ENCODE measurements around the gene OR51E1.

OR51E1 gene

DNA sequence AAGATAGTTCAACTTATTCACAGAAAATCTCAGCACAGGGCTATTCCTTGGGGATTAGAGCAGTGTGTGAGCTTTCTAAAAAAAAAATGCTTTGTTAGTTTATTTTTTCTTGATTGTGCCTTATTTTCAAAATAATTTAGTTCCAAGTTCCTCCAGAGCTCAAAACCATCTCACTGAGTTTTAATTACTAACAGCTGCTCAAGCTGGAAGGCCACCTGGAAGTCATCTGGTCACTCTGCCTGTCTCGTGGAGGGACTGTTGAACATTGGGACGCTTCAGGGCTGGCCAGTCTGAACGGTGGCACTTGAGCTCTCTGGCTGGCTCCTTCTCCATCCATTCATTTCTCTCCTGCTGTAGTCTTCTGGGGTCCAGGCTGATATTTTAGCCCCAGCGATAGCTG, 4.0 kb downstream of the OR51E1 start:
- no peak overlapping the region for H3K4me3 ChIP-seq (ENCODE audit: low read depth, low read length)
- TF ChIP-seq, protein P1, sequence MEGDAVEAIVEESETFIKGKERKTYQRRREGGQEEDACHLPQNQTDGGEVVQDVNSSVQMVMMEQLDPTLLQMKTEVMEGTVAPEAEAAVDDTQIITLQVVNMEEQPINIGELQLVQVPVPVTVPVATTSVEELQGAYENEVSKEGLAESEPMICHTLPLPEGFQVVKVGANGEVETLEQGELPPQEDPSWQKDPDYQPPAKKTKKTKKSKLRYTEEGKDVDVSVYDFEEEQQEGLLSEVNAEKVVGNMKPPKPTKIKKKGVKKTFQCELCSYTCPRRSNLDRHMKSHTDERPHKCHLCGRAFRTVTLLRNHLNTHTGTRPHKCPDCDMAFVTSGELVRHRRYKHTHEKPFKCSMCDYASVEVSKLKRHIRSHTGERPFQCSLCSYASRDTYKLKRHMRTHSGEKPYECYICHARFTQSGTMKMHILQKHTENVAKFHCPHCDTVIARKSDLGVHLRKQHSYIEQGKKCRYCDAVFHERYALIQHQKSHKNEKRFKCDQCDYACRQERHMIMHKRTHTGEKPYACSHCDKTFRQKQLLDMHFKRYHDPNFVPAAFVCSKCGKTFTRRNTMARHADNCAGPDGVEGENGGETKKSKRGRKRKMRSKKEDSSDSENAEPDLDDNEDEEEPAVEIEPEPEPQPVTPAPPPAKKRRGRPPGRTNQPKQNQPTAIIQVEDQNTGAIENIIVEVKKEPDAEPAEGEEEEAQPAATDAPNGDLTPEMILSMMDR (IDR thresholded peaks at IDR 0.05; ENCODE audit: low read depth, low read length, missing control alignments): no peak
- DNase-seq (ENCODE audit: low read depth): no peak
- in situ Hi-C loops (cut with HindIII; ENCODE audit: low sequenced_read_pairs): no loop called here

DNA sequence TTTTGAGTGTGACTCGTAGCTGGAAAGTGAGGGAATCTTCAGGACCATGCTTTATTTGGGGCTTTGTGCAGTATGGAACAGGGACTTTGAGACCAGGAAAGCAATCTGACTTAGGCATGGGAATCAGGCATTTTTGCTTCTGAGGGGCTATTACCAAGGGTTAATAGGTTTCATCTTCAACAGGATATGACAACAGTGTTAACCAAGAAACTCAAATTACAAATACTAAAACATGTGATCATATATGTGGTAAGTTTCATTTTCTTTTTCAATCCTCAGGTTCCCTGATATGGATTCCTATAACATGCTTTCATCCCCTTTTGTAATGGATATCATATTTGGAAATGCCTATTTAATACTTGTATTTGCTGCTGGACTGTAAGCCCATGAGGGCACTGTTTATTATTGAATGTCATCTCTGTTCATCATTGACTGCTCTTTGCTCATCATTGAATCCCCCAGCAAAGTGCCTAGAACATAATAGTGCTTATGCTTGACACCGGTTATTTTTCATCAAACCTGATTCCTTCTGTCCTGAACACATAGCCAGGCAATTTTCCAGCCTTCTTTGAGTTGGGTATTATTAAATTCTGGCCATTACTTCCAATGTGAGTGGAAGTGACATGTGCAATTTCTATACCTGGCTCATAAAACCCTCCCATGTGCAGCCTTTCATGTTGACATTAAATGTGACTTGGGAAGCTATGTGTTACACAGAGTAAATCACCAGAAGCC, 11.0 kb downstream of the OR51E1 start:
- DNase-seq (ENCODE audit: low read depth): no peak
- TF ChIP-seq, protein P1 (IDR thresholded peaks at IDR 0.05; ENCODE audit: low read depth, low read length, missing control alignments): no peak
- in situ Hi-C loops (cut with HindIII; ENCODE audit: low sequenced_read_pairs): no loop called here
- no peak overlapping the region for H3K4me3 ChIP-seq (ENCODE audit: low read depth, low read length)

DNA sequence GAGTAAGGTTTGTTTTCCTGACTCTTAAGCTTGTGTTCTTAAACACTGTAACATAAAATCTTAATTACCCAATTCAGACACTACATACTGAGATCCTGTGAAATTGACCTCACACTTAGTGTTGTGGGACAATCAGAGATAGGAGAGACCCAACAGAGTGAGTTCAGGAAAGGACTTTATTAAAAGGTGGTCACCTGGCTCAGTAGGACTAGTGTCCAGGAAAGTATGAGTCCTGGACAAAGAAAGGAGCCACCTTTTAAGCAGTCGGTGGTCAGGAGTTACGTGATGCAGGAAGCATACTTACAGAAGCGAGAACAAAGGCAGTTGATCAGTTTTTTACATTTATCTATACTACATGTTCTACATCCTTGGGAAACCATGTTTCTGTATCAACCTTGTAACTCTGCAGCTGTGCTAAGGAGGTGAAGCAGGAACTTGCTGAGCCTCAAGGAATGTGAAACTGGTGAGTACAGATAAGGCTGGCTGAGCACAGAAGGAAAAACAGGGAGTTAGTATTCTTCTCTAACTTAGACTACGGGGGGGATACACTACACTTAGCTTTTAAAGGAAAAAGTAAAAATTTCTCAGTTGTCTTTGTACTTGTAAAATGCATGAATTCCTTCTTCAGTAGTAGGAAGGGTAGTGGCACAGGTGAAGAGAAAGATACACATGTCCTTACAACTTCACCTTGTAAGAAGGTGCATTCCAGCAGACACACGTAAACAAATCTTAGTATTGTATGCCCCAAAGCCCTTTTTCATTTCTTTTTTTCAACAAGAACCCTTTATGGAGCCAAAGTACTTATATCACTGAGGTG, 15.1 kb downstream of the OR51E1 start:
- no peak for DNase-seq (ENCODE audit: low read depth)
- in situ Hi-C loops (cut with HindIII; ENCODE audit: low sequenced_read_pairs): no loop called here
- H3K4me3 ChIP-seq (ENCODE audit: low read depth, low read length): no peak overlapping the region
- TF ChIP-seq, protein P1 (IDR thresholded peaks at IDR 0.05; ENCODE audit: low read depth, low read length, missing control alignments): no peak

DNA sequence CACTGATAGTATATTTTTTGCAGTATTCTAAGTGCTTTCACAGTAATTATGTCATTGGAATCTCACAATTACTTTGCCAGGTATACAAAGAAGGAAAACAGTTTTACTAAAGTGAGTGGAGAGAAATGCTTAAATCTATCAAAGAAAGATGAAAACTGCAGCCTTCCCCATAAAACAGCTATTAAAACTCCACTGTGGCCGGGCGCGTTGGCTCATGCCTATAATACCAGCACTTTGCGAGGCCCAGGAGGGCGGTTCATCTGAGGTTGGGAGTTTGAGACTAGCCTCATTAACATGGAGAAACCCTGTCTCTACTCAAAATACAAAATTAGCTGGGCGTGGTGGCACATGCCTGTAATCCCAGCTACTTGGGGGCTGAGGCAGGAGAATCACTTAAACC, 19.1 kb downstream of the OR51E1 start:
- no peak overlapping the region for H3K4me3 ChIP-seq (ENCODE audit: low read depth, low read length)
- TF ChIP-seq, protein P1 (IDR thresholded peaks at IDR 0.05; ENCODE audit: low read depth, low read length, missing control alignments): no peak
- in situ Hi-C loops (cut with HindIII; ENCODE audit: low sequenced_read_pairs): no loop called here
- DNase-seq (ENCODE audit: low read depth): no peak

DNA sequence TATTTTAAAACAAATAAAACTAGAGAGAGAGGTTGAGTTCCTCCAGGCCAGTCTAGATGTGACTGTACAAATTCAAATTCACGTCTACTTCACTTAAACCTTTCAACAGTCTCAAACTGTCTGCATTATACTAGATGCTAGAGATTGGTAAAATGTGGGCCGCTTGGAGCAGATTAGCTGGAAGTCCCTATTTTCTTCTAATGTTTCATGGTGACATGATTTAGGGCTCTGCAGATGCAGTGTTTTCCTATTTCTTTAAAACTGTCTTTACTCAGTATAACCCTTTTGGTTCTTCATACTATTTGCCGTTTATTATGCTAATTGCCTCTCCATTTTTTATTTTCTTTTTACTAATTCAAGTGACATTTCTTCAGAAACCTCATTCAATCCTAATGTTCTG, 20.4 kb downstream of the OR51E1 start:
- DNase-seq (ENCODE audit: low read depth): no peak
- in situ Hi-C loops (cut with HindIII; ENCODE audit: low sequenced_read_pairs): no loop called here
- H3K4me3 ChIP-seq (ENCODE audit: low read depth, low read length): no peak overlapping the region
- TF ChIP-seq, protein P1 (IDR thresholded peaks at IDR 0.05; ENCODE audit: low read depth, low read length, missing control alignments): no peak

DNA sequence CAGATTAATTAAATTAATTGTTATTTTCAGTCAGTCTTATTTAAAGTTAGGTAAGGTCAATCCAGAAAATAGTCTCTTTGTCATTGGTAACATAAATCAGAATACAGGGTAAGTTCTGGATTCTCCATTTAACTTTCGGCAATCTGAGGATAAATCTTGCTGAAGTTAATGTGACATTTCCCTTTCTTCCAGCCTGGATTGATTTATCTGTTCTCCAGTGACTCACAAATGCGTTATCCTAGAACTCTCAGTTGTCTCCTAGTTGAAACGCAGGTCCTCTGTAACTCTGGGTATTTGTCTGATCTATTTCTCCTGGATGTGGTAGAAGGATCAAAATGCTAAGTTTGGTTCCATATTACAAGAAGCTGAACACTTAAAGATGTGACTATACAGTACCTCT, 21.0 kb downstream of the OR51E1 start:
- TF ChIP-seq, protein P1 (IDR thresholded peaks at IDR 0.05; ENCODE audit: low read depth, low read length, missing control alignments): no peak
- H3K4me3 ChIP-seq (ENCODE audit: low read depth, low read length): no peak overlapping the region
- DNase-seq (ENCODE audit: low read depth): no peak
- in situ Hi-C loops (cut with HindIII; ENCODE audit: low sequenced_read_pairs): no loop called here
